Measurements from ENCODE around the gene ATL3. TPM values are rescaled to one million over a fixed set of nuclear protein-coding genes. Genes with fewer than 3 reads are reported as not detected.

The ATL3 gene
- total and polyA plus RNA-seq, 5 donors from 2014 or later, result 23.6 to 33.7 (median 25.5) TPM

Other genes starting within 250 kb of the ATL3 start
- 1.8 TPM for gene PLAAT5, start 180.2 kb downstream of the ATL3 start, total RNA-seq
- not detected for gene PLAAT5, start 180.2 kb downstream of the ATL3 start, polyA plus RNA-seq
- gene LGALS12, start 165.3 kb downstream of the ATL3 start, total RNA-seq, result 0.94 TPM
- not detected for gene LGALS12, start 165.3 kb downstream of the ATL3 start, polyA plus RNA-seq
- 118 TPM for gene PLAAT4, start 134.6 kb downstream of the ATL3 start, total RNA-seq
- 100 to 1,000 TPM; 405 to 493 (median 439) TPM for gene PLAAT4, start 134.6 kb downstream of the ATL3 start, polyA plus RNA-seq
- not detected for gene PLAAT2, start 108.0 kb downstream of the ATL3 start, total RNA-seq
- under 1 TPM in 2 of 4 donors, not detected in 2; 0.28 to 0.47 TPM for gene PLAAT2, start 108.0 kb downstream of the ATL3 start, polyA plus RNA-seq
- gene PLAAT3, start 56.9 kb downstream of the ATL3 start, total RNA-seq, result 5.8 TPM
- gene PLAAT3, start 56.9 kb downstream of the ATL3 start, polyA plus RNA-seq, result 10 to 100 TPM in 1 of 4 donors, 1 to 10 TPM in 3; 3.1 to 19.0 (median 5.8) TPM
- 33.2 TPM for gene RTN3, start 10.1 kb upstream of the ATL3 start, total RNA-seq
- 10 to 100 TPM; 41.5 to 63.6 (median 48.4) TPM for gene RTN3, start 10.1 kb upstream of the ATL3 start, polyA plus RNA-seq
- 2.2 TPM for gene ZFTA, start 97.4 kb upstream of the ATL3 start, total RNA-seq
- under 1 TPM in 3 of 4 donors, not detected in 1; 0.07 to 0.13 (median 0.08) TPM for gene ZFTA, start 97.4 kb upstream of the ATL3 start, polyA plus RNA-seq
- gene SPINDOC, start 142.1 kb upstream of the ATL3 start, total RNA-seq, result 11.1 TPM
- under 1 TPM; 0.41 to 1.00 (median 0.58) TPM for gene SPINDOC, start 142.1 kb upstream of the ATL3 start, polyA plus RNA-seq
- 66.6 TPM for gene MARK2, start 167.7 kb upstream of the ATL3 start, total RNA-seq
- 10 to 100 TPM; 29.3 to 39.9 (median 36.4) TPM for gene MARK2, start 167.7 kb upstream of the ATL3 start, polyA plus RNA-seq
- gene RCOR2, start 245.8 kb upstream of the ATL3 start, total RNA-seq, result not detected
- gene RCOR2, start 245.8 kb upstream of the ATL3 start, polyA plus RNA-seq, result not detected